ENCODE measurements around the gene OBP2A. TPM values are rescaled to one million over a fixed set of nuclear protein-coding genes. Genes with fewer than 3 reads are reported as not detected.
"Not testable (repeated sequence)": the region's sequence is repeated elsewhere in the genome, so short reads cannot be mapped to it uniquely, and the experiment has no call there.

The OBP2A gene
- total and polyA plus RNA-seq, 8 donors = not detected

DNA sequence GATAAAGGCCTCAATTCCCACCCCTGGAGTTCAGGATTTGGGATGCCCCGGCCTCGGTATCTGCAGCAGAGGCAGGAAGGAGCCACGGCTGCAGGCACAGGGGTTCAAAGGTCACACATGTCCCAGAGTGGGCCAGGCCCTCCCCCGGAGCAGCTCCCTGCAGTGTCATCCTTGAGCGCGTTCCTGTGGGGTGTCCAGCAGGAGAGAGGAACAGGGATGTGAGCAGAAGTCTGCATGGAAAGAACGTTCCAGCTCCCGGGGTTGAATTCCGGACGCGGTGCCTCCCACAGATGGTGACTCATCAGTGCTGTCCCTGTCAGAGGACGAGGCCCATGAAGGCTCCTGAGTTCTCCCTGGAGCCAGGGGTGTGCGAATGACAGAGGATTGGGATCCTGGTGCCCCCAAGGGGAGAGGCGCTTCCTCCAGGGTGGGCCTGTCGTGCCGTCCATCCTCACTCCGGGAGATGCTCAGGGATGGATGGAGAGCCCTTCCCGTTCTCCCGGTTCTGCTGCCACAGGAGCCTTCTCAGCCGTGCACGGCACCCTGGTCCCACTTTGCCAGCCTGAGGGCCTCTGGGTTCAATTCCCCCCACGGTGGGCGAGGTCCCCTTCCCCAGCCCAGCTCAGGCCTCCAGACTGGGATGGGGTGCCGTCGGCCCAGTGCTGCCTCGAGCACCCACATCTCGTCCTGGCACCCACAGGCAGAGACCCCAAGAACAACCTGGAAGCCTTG lies 21.6 kb upstream of the OBP2A start:
- TF ChIP-seq, protein P1, sequence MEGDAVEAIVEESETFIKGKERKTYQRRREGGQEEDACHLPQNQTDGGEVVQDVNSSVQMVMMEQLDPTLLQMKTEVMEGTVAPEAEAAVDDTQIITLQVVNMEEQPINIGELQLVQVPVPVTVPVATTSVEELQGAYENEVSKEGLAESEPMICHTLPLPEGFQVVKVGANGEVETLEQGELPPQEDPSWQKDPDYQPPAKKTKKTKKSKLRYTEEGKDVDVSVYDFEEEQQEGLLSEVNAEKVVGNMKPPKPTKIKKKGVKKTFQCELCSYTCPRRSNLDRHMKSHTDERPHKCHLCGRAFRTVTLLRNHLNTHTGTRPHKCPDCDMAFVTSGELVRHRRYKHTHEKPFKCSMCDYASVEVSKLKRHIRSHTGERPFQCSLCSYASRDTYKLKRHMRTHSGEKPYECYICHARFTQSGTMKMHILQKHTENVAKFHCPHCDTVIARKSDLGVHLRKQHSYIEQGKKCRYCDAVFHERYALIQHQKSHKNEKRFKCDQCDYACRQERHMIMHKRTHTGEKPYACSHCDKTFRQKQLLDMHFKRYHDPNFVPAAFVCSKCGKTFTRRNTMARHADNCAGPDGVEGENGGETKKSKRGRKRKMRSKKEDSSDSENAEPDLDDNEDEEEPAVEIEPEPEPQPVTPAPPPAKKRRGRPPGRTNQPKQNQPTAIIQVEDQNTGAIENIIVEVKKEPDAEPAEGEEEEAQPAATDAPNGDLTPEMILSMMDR (IDR thresholded peaks at IDR 0.05) = no peak
- ATAC-seq (no peak), DNase-seq (peak in 1 of 6 donors; percentile 52), FAIRE-seq (no peak)
- intact Hi-C loops (cut with DNase I) = no loop called here
- Histone ChIP-seq H3K4me1 (no peaks in the 10 kb centered on the region), H3K36me3 (no peaks in the 10 kb centered on the region), H3K9me3 (no peaks in the 10 kb centered on the region), H3K27ac (no peak overlapping the region), H3K27me3 (no peaks in the 10 kb centered on the region), H3K4me3 (no peak overlapping the region)
- 44 to 55% methylated on average over 27 of the region's 27 CpGs for WGBS, 2 donors

DNA sequence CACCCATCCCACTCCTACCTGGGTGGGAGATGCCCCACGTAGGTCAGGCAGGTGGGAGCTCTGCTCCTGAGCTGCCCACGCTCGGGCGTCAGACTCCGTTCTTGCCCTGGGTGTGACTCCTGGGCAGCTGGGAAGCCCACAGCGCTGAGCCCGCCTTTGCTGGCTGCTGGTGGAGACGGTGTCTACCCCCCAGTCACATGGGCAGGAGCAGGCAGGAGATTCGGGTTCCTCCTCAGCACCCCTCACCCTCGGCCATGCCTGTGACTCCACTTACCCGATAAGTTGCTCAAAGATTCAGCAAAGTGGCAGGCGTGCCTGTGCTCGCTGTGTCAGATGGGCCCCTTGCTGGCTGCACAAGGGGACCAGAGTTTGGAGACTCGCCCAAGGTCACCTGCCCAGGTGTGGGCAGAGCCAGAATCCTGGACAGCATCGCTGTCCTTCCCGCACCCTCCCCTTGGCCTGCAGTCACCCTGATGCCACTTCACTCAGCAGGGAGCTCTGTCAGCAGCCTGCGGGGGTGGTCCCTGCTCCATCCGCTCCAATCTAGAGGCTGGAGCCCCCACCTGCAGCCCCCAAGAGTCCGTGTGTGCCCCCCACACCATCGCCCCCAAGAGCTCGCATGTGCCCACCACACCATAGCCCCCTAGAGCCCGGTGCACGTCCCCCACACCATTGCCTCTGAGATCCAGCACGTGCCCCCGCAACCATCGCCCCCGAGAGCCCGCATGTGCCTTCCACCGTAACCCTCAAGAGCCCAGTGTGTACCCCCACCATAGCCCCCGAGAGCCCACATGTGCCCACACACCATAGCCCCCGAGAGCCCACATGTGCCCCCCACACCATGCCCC lies 20.5 kb upstream of the OBP2A start:
- TF ChIP-seq, protein P1 (IDR thresholded peaks at IDR 0.05) = no peak
- Histone ChIP-seq H3K4me3 (no peak overlapping the region), H3K27ac (no peak overlapping the region), H3K27me3 (no peaks in the 10 kb centered on the region), H3K36me3 (no peaks in the 10 kb centered on the region), H3K9me3 (no peaks in the 10 kb centered on the region), H3K4me1 (no peaks in the 10 kb centered on the region)
- 54 to 63% methylated on average over 28 to 31 of the region's 31 CpGs for WGBS, 2 donors
- no peak for FAIRE-seq
- DNase-seq = no peak
- intact Hi-C loops (cut with DNase I) = no loop called here
- ATAC-seq = no peak

DNA sequence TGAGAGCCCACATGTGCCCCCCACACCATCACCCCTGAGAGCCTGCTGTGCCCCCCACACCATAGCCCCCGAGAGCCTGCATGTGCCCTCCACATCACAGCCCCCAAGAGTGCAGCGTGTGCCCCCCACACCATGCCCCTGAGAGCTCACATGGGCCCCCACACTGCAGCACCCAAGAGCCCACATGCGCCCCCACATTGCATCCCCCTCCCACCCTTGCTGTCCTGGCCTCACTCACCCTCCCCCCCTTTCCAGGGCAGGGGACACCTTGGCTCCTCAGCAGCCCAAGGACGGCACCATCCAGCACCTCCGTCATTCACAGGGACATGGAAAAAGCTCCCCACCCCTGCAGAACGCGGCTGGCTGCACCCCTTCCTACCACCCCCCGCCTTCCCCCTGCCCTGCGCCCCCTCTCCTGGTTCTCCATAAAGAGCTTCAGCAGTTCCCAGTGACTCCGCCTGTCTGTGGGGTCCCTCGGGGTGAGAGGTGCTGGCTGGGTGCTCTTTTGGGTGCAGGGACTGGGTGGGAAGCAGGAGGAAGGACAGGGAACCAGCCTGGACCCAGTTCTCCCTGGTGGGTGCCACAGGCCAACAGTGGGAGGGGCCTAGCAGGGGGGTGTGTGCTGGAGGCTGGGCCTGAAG lies 19.7 kb upstream of the OBP2A start:
- intact Hi-C loops (cut with DNase I) = no loop called here
- Histone ChIP-seq H3K4me1 (no peaks in the 10 kb centered on the region), H3K9me3 (no peaks in the 10 kb centered on the region), H3K27me3 (no peaks in the 10 kb centered on the region), H3K27ac (no peak overlapping the region), H3K36me3 (no peaks in the 10 kb centered on the region), H3K4me3 (no peak overlapping the region)
- DNase-seq = no peak
- 49 to 57% methylated on average over 11 of the region's 11 CpGs for WGBS, 2 donors
- no peak for ATAC-seq
- no peak for FAIRE-seq
- TF ChIP-seq, protein P1 (IDR thresholded peaks at IDR 0.05) = no peak

DNA sequence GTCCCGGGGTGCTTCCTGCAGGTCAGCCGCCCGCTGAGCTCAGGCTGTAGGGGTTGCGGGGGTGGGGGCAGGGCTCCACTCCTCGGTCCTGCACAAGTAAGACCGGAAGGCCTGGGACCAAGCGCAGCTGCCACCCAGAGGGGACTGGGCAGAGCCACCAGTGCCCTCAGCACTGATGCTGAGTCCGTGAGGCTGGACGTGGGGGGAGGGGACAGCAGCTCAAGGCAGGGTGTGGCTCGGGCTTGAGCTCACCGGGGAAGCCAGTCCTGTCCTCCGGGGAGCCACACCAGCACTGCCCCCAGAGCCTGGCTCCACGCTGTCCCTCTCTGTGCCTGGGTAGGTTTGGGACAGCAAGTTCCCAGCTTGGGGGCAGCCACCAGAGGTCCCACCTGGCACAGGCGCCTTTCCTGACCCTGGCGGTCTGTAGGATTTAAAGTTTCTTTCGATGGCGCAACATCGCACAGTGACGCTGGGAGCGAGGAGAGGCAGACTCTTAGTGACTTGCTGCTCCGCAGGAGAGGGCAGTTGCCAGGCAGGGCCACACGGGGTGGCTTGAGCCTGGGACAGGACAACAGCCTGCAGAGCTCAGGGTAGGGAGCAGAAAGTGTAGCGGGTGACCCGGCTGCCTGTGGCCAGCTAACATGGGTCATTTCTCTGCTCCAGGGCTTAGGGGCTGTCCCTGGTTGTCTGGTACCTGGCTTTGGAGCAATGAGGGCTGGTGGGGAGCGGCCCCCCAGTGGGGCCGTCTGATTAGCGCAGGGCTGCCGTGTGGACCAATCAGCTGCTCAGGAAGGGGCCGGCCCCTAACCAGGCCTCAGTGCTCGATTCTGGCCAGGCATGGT lies 19.0 kb upstream of the OBP2A start:
- no peak for FAIRE-seq
- H3K36me3 ChIP-seq = no peaks in the 10 kb centered on the region
- intact Hi-C loops (cut with DNase I) = no loop called here
- H3K27ac ChIP-seq = no peak overlapping the region
- no peak overlapping the region for H3K4me3 ChIP-seq
- no peak for ATAC-seq
- no peaks in the 10 kb centered on the region for H3K27me3 ChIP-seq
- 52 to 59% methylated on average over 30 of the region's 30 CpGs for WGBS, 2 donors
- no peaks in the 10 kb centered on the region for H3K4me1 ChIP-seq
- peak in 2 of 6 donors; percentile 11 to 49 for DNase-seq
- TF ChIP-seq, protein P1 (IDR thresholded peaks at IDR 0.05) = no peak
- H3K9me3 ChIP-seq = no peaks in the 10 kb centered on the region

DNA sequence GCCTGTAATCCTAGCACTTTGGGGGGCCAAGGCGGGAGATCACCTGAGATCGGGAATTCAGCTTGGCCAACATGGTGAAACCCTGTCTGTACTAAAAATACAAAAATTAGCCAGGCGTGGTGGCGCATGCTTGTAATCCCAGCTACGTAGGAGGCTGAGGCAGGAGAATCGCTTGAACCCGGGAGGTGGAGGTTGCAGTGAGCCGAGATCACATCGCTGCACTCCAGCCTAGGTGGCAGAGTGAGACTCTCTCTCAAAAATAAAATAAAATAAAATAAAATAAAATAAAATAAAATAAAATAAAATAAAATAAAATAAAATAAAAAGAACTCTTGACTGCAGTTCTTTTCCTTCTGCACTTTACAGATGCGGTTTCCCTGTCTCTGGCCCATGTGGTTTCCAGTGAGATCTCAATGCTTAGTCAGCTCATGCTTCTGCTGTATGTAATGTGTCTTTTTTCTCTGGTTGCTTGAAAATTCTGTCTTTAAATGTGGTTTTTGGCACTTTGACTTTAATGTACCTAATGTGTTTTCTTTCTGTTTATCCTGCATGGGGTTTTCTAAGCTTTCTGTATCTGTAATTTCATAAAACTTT lies 17.0 kb upstream of the OBP2A start:
- DNase-seq; H3K9me3 ChIP-seq; H3K4me3 ChIP-seq; H3K27me3 ChIP-seq; intact Hi-C loops (cut with DNase I); FAIRE-seq; H3K27ac ChIP-seq; ATAC-seq; H3K4me1 ChIP-seq; H3K36me3 ChIP-seq: not testable (repeated sequence)
- 89 to 96% methylated on average over 10 of the region's 10 CpGs for WGBS, 2 donors

Measured in pancreas (tissue), 10 donors.